IMR-90 (cell line): ENCODE data around the gene POLR3G. TPM values are rescaled to one million over a fixed set of nuclear protein-coding genes. Genes with fewer than 3 reads are reported as not detected.

Experiments
- ATAC-seq: fragments of 200-7000 bp; cut with Tn5 transposase; 2 replicates; pipeline ENCODE4 v1.9.1; 2020; ENCODE audit warnings: low read depth, mild to moderate bottlenecking, moderate library complexity
- BruUV-seq: library from RNA; stranded (reverse); fragments of 400-500 nt; replicated peaks from 2 replicates; lab custom pipeline; 2021; lab: Mats Ljungman, UMichigan
- CTCF ChIA-PET: fragments of 300-600 bp; formaldehyde crosslinking; extraction: SDS; loops from one replicate; lab custom pipeline; 2021; ENCODE audit warnings: antibody characterized with exemption; lab: Yijun Ruan, JAX
- POLR2A ChIA-PET: fragments of 300-600 bp; sonication (Branson Sonifier 250); formaldehyde crosslinking; loops from one replicate; lab custom pipeline; 2022; ENCODE audit warnings: antibody characterized with exemption; ENCODE audit not compliant: unreplicated experiment; lab: Charles Lee
- DNase-seq: peaks from one replicate; pipeline ENCODE4 v3.0.0; 2013
- H2AFZ ChIP-seq: replicated peaks from 2 replicates; pipeline ENCODE3; 2013; ENCODE audit warnings: low read length, mild to moderate bottlenecking; ENCODE audit not compliant: poor library complexity
- H2AK5ac ChIP-seq: 2 replicates; pipeline ENCODE4 v1.6.1; 2013; ENCODE audit warnings: low read depth, low read length, inconsistent platforms
- H2AK9ac ChIP-seq: replicated peaks from 2 replicates; pipeline ENCODE3; 2013; ENCODE audit warnings: mild to moderate bottlenecking, low read depth, low read length, moderate library complexity; ENCODE audit not compliant: poor library complexity
- H2BK120ac ChIP-seq: 2 replicates; pipeline ENCODE4 v1.6.1; 2013; ENCODE audit warnings: low read depth, low read length, inconsistent platforms
- H2BK15ac ChIP-seq: 3 replicates; pipeline ENCODE4 v1.6.1; 2013; ENCODE audit warnings: low read depth, low read length, inconsistent platforms
- H2BK20ac ChIP-seq: 2 replicates; pipeline ENCODE4 v1.6.1; 2013; ENCODE audit warnings: low read depth, mild to moderate bottlenecking, inconsistent platforms, low read length, moderate library complexity
- H2BK5ac ChIP-seq: 2 replicates; pipeline ENCODE4 v1.6.1; 2013; ENCODE audit warnings: mild to moderate bottlenecking, low read depth, low read length, inconsistent platforms; ENCODE audit not compliant: poor library complexity, severe bottlenecking
- H3K14ac ChIP-seq: replicated peaks from 2 replicates; pipeline ENCODE4 v1.6.1; 2013; ENCODE audit warnings: low read depth, low read length, inconsistent platforms
- H3K18ac ChIP-seq: 2 replicates; pipeline ENCODE4 v1.6.1; 2013; ENCODE audit warnings: low read depth, low read length, control low read depth
- H3K23ac ChIP-seq: 2 replicates; pipeline ENCODE4 v1.6.1; 2013; ENCODE audit warnings: low read depth, low read length, inconsistent platforms
- H3K27ac ChIP-seq: 2 replicates; pipeline ENCODE4 v1.5.1; 2013; ENCODE audit warnings: mild to moderate bottlenecking, control low read depth, low read length; ENCODE audit not compliant: insufficient read depth
- H3K27me3 ChIP-seq: 2 replicates; pipeline ENCODE4 v1.6.1; 2013; ENCODE audit warnings: low read length; ENCODE audit not compliant: control insufficient read depth, insufficient read depth
- H3K36me3 ChIP-seq: 2 replicates; pipeline ENCODE4 v1.6.1; 2013; ENCODE audit warnings: low read length, mixed read lengths; ENCODE audit not compliant: control insufficient read depth, insufficient read depth
- H3K4ac ChIP-seq: 2 replicates; pipeline ENCODE4 v1.6.1; 2013; ENCODE audit warnings: low read depth, low read length, inconsistent platforms
- H3K4me1 ChIP-seq: 2 replicates; pipeline ENCODE4 v1.6.1; 2013; ENCODE audit warnings: low read length, mixed read lengths; ENCODE audit not compliant: control insufficient read depth, insufficient read depth
- H3K4me2 ChIP-seq: 2 replicates; pipeline ENCODE4 v1.6.1; 2013; ENCODE audit warnings: low read depth, mild to moderate bottlenecking, control low read depth, low read length, moderate library complexity
- H3K4me3 ChIP-seq: 2 replicates; pipeline ENCODE4 v1.5.1; 2013; ENCODE audit warnings: low read depth, mild to moderate bottlenecking, control low read depth, low read length, moderate library complexity; ENCODE audit not compliant: insufficient read depth
- H3K56ac ChIP-seq: 2 replicates; pipeline ENCODE4 v1.6.1; 2013; ENCODE audit warnings: low read length, inconsistent platforms; ENCODE audit not compliant: insufficient read depth; ENCODE audit errors: extremely low read depth
- H3K79me1 ChIP-seq, 2 experiments: 2 replicates each; pipeline ENCODE4 v1.6.1; 2013; ENCODE audit warnings: low read length in 2 of 2, inconsistent platforms in 1 of 2, low read depth in 1 of 2
- H3K9ac ChIP-seq: 2 replicates; pipeline ENCODE4 v1.6.1; 2013; ENCODE audit warnings: low read depth, low read length, control low read depth
- H3K9me1 ChIP-seq: 2 replicates; pipeline ENCODE4 v1.6.1; 2013; ENCODE audit warnings: low read length, inconsistent platforms; ENCODE audit not compliant: insufficient read depth
- H3K9me3 ChIP-seq: 2 replicates; pipeline ENCODE4 v1.6.1; 2013; ENCODE audit warnings: low read length; ENCODE audit not compliant: control insufficient read depth, insufficient read depth
- H4K20me1 ChIP-seq: 2 replicates; pipeline ENCODE4 v1.6.1; 2013; ENCODE audit warnings: low read length, inconsistent platforms; ENCODE audit not compliant: insufficient read depth
- H4K5ac ChIP-seq: 2 replicates; pipeline ENCODE4 v1.6.1; 2013; ENCODE audit warnings: mild to moderate bottlenecking, low read depth, low read length, control low read depth
- H4K8ac ChIP-seq, 2 experiments: 2 replicates each; pipeline ENCODE4 v1.6.1; 2013; ENCODE audit warnings: low read depth in 2 of 2, low read length in 2 of 2, control low read depth in 1 of 2, inconsistent platforms in 1 of 2
- H4K91ac ChIP-seq: 2 replicates; pipeline ENCODE4 v1.6.1; 2013; ENCODE audit warnings: low read depth, low read length, inconsistent platforms; ENCODE audit not compliant: insufficient read depth
- BHLHE40 ChIP-seq: fragments of 150-350 bp; IDR thresholded peaks from 2 replicates; pipeline ENCODE4 v1.6.1; 2016; ENCODE audit warnings: mild to moderate bottlenecking, low read depth, low read length
- CEBPB ChIP-seq: IDR thresholded peaks from 2 replicates; pipeline ENCODE4 v1.6.1; 2012; ENCODE audit warnings: low read depth, low read length, improper control_type of control experiment
- CHD1 ChIP-seq: IDR thresholded peaks from 2 replicates; pipeline ENCODE4 v1.6.1; 2012; ENCODE audit warnings: low read depth, low read length, improper control_type of control experiment
- FOS ChIP-seq: fragments of 150-350 bp; IDR thresholded peaks from 2 replicates; pipeline ENCODE4 v1.6.1; 2016; ENCODE audit warnings: low read depth, low read length
- MAFK ChIP-seq: IDR thresholded peaks from 2 replicates; pipeline ENCODE4 v1.6.1; 2012; ENCODE audit warnings: low read depth, low read length, improper control_type of control experiment
- MAZ ChIP-seq: IDR thresholded peaks from 2 replicates; pipeline ENCODE4 v1.6.1; 2012; ENCODE audit warnings: low read depth, mild to moderate bottlenecking, low read length, improper control_type of control experiment, moderate library complexity, borderline replicate concordance
- MXI1 ChIP-seq: IDR thresholded peaks from 2 replicates; pipeline ENCODE4 v1.6.1; 2012; ENCODE audit warnings: low read depth, mild to moderate bottlenecking, low read length, moderate library complexity, borderline replicate concordance
- NFE2L2 ChIP-seq: fragments of 150-350 bp; IDR thresholded peaks from 2 replicates; pipeline ENCODE4 v1.6.1; 2016; ENCODE audit warnings: low read depth, mild to moderate bottlenecking, low read length
- POLR2A ChIP-seq: IDR thresholded peaks from 2 replicates; pipeline ENCODE4 v1.6.1; 2012; ENCODE audit warnings: mild to moderate bottlenecking, low read depth, low read length
- RAD21 ChIP-seq: IDR thresholded peaks from 2 replicates; pipeline ENCODE4 v1.6.1; 2012; ENCODE audit warnings: low read length, improper control_type of control experiment
- RCOR1 ChIP-seq: IDR thresholded peaks from 2 replicates; pipeline ENCODE4 v1.6.1; 2012; ENCODE audit warnings: mild to moderate bottlenecking, low read length, improper control_type of control experiment; ENCODE audit not compliant: insufficient replicate concordance
- RFX5 ChIP-seq: IDR thresholded peaks from 2 replicates; pipeline ENCODE4 v1.8.0; 2012; ENCODE audit warnings: low read depth, mild to moderate bottlenecking, low read length, moderate library complexity
- SMC3 ChIP-seq: fragments of 150-350 bp; IDR thresholded peaks from 2 replicates; pipeline ENCODE4 v1.6.1; 2016; ENCODE audit warnings: low read depth, mild to moderate bottlenecking, antibody characterized with exemption, low read length, moderate library complexity
- WGBS, 2 experiments: methylation state at CpG; one replicate each; pipeline versions ENCODE4 v1.1.5 to v1.1.7; 2013; ENCODE audit warnings: missing lambda C conversion rate in 2 of 2; ENCODE audit not compliant: insufficient read length in 1 of 2; ENCODE audit errors: extremely low coverage in 2 of 2; 5-methylcytosine and 5-hydroxymethylcytosine counted together
- dilution Hi-C: fragments of 300-500 bp; cut with HindIII; formaldehyde crosslinking; loops from one replicate; pipeline ENCODE4 v1.14.3; 2018; ENCODE audit warnings: low sequenced_read_pairs; ENCODE audit not compliant: unreplicated experiment
- in situ Hi-C: fragments of 300-500 bp; cut with MboI; formaldehyde crosslinking; loops from 3 replicates; pipeline ENCODE4 v1.14.3; 2019; ENCODE audit warnings: low sequenced_read_pairs, inconsistent platforms, mixed read lengths
- intact Hi-C: fragments of 100-400 bp; cut with micrococcal nuclease; formaldehyde crosslinking; loops from 2 replicates; pipeline ENCODE4 v1.10.0; 2022
- polyA plus RNA-seq, 3 experiments: library from polyadenylated mRNA; depleted of rRNA; stranded (reverse); fragments of >200 nt; gene quantifications; 2 replicates each; pipeline ENCODE4 v1.2.3, GENCODE V29; 2012; ENCODE audit warnings: low replicate concordance in 1 of 3
- total RNA-seq: library from RNA; depleted of rRNA; stranded (reverse); fragments of >200 nt; gene quantifications from 2 replicates; pipeline ENCODE4 v1.2.3, GENCODE V29; 2012
- TF ChIP-seq, protein P1 (sequence below): fragments of 150-350 bp; IDR thresholded peaks from 2 replicates; pipeline ENCODE4 v1.6.1; 2017; ENCODE audit warnings: mild to moderate bottlenecking, antibody characterized with exemption, low read length, low read depth
- TF ChIP-seq, protein P2 (sequence below): fragments of 150-350 bp; IDR thresholded peaks from 2 replicates; pipeline ENCODE4 v1.6.1; 2016; ENCODE audit warnings: low read depth, mild to moderate bottlenecking, low read length, moderate library complexity, borderline replicate concordance
- TF ChIP-seq, protein P3 (sequence below): conservative IDR thresholded peaks from 2 replicates; pipeline ENCODE4 v1.5.1; 2012; ENCODE audit warnings: mild to moderate bottlenecking, low read depth, low read length, improper control_type of control experiment

Gene POLR3G
- total and polyA plus RNA-seq, 2 of the 4 experiments (the other 2 are of a cell fraction) = 10.6 to 11.6 TPM

DNA sequence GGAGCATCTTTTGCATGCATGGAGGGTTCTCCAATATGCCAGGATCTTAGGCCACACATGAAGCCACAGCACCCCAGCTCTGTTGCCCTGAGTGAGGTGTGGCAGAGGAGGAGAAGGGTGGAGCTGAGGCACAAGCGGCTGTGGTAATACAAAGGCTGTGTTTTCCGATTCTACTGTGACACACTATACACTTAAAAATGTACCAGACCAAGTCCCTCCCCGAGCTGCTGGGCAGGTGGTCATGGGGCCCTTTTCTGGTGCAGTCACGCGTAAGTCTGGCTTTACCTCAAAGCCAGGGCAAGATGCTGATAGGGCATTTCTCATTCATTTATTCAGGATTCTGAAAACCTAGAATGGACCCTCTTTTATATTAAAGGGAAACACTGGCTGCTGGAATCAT is 87.7 kb downstream of the POLR3G start:
- no peaks in the 10 kb centered on the region for H3K9me3 ChIP-seq
- DNase-seq (no peak), ATAC-seq (no peak)
- no peak overlapping the region for H2BK5ac ChIP-seq
- no peak overlapping the region for H3K4me2 ChIP-seq
- TF ChIP-seq MXI1 (no peak), CHD1 (no peak), RFX5 (no peak), MAFK (no peak), CEBPB (no peak), POLR2A (no peak), RAD21 (no peak), FOS (no peak), NFE2L2 (no peak), SMC3 (no peak), BHLHE40 (no peak), MAZ (no peak), RCOR1 (no peak)
- TF ChIP-seq, protein P1, sequence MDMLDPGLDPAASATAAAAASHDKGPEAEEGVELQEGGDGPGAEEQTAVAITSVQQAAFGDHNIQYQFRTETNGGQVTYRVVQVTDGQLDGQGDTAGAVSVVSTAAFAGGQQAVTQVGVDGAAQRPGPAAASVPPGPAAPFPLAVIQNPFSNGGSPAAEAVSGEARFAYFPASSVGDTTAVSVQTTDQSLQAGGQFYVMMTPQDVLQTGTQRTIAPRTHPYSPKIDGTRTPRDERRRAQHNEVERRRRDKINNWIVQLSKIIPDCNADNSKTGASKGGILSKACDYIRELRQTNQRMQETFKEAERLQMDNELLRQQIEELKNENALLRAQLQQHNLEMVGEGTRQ = no peak
- TF ChIP-seq, protein P2, sequence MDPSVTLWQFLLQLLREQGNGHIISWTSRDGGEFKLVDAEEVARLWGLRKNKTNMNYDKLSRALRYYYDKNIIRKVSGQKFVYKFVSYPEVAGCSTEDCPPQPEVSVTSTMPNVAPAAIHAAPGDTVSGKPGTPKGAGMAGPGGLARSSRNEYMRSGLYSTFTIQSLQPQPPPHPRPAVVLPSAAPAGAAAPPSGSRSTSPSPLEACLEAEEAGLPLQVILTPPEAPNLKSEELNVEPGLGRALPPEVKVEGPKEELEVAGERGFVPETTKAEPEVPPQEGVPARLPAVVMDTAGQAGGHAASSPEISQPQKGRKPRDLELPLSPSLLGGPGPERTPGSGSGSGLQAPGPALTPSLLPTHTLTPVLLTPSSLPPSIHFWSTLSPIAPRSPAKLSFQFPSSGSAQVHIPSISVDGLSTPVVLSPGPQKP = no peak
- TF ChIP-seq, protein P3, sequence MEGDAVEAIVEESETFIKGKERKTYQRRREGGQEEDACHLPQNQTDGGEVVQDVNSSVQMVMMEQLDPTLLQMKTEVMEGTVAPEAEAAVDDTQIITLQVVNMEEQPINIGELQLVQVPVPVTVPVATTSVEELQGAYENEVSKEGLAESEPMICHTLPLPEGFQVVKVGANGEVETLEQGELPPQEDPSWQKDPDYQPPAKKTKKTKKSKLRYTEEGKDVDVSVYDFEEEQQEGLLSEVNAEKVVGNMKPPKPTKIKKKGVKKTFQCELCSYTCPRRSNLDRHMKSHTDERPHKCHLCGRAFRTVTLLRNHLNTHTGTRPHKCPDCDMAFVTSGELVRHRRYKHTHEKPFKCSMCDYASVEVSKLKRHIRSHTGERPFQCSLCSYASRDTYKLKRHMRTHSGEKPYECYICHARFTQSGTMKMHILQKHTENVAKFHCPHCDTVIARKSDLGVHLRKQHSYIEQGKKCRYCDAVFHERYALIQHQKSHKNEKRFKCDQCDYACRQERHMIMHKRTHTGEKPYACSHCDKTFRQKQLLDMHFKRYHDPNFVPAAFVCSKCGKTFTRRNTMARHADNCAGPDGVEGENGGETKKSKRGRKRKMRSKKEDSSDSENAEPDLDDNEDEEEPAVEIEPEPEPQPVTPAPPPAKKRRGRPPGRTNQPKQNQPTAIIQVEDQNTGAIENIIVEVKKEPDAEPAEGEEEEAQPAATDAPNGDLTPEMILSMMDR = no peak
- H3K4ac ChIP-seq = no peak overlapping the region
- no TSS peak for BruUV-seq
- intact Hi-C loops (no loop called here), in situ Hi-C loops (no loop called here), dilution Hi-C loops (no loop called here)
- no peaks in the 10 kb centered on the region for H4K20me1 ChIP-seq
- no peak overlapping the region for H2BK15ac ChIP-seq
- H4K91ac ChIP-seq = no peak overlapping the region
- no peaks in the 10 kb centered on the region for H3K79me1 ChIP-seq
- H3K4me1 ChIP-seq = no peaks in the 10 kb centered on the region
- H3K36me3 ChIP-seq = no peaks in the 10 kb centered on the region
- no peak overlapping the region for H3K4me3 ChIP-seq
- no peak overlapping the region for H2AFZ ChIP-seq
- no peak overlapping the region for H2AK9ac ChIP-seq
- H3K23ac ChIP-seq = no peak overlapping the region
- no peak overlapping the region for H3K9ac ChIP-seq
- no peaks in the 10 kb centered on the region for H3K9me1 ChIP-seq
- ChIA-PET CTCF (no interaction called here), POLR2A (no interaction called here)
- no peak overlapping the region for H2AK5ac ChIP-seq
- H3K56ac ChIP-seq = no peak overlapping the region
- H2BK20ac ChIP-seq = no peak overlapping the region
- H3K14ac ChIP-seq = no peak overlapping the region
- H3K18ac ChIP-seq = no peak overlapping the region
- no CpG with 5 or more reads among the region's 5 CpGs for WGBS, 2 experiments
- H4K8ac ChIP-seq = no peak overlapping the region
- H3K27me3 ChIP-seq = peaks cover 18% of the 10 kb centered on the region
- H3K27ac ChIP-seq = no peak overlapping the region
- H2BK120ac ChIP-seq = no peak overlapping the region
- H4K5ac ChIP-seq = no peak overlapping the region
